ENCODE measurements around the gene PTAFR.

PTAFR gene

GRCh38 chr1:28123461-28123961 is 53.0 kb downstream of the PTAFR start:
- H4K20me1 ChIP-seq (ENCODE audit: low read depth, low read length): no peaks in the 10 kb centered on the region
- no peak overlapping the region for H3K4me2 ChIP-seq (ENCODE audit: low read depth, low read length, poor library complexity, severe bottlenecking)
- peaks cover 3% of the 10 kb centered on the region; the same call in 1 of the 2 replicates for H3F3A ChIP-seq (ENCODE audit: insufficient read depth)
- H2AFZ ChIP-seq (ENCODE audit: low read depth, low read length, severe bottlenecking): no peak overlapping the region
- no peaks in the 10 kb centered on the region for H3K9me2 ChIP-seq (replicated peaks; ENCODE audit: insufficient read depth, low read length)
- no peak overlapping the region; the same call in 1 of the 2 replicates for H3K9ac ChIP-seq (ENCODE audit: low read length)
- H3K4me3 ChIP-seq (ENCODE audit: insufficient read depth, low read length, poor library complexity, severe bottlenecking): no peak overlapping the region
- no peaks in the 10 kb centered on the region for H3K79me2 ChIP-seq (ENCODE audit: insufficient read depth, low read length)
- no peaks in the 10 kb centered on the region for H3K9me3 ChIP-seq (ENCODE audit: insufficient read depth, low read length)
- H3K27me3 ChIP-seq (ENCODE audit: low read length): no peaks in the 10 kb centered on the region
- H3K36me3 ChIP-seq (ENCODE audit: low read length): no peaks in the 10 kb centered on the region
- no peak overlapping the region for H3K27ac ChIP-seq (ENCODE audit: low read depth, low read length)
- TF ChIP-seq EZH2phosphoT487 (conservative IDR thresholded peaks at IDR 0.05; ENCODE audit: low read length): no peak
- no peak for TF ChIP-seq CTCF (IDR thresholded peaks at IDR 0.05; ENCODE audit: insufficient read depth, low read length, poor library complexity, severe bottlenecking)

GRCh38 chr1:28122183-28122582 is 54.3 kb downstream of the PTAFR start:
- no peaks in the 10 kb centered on the region for H3K27me3 ChIP-seq (ENCODE audit: low read length)
- H3K9me2 ChIP-seq (replicated peaks; ENCODE audit: insufficient read depth, low read length): no peaks in the 10 kb centered on the region
- H3K27ac ChIP-seq (ENCODE audit: low read depth, low read length): no peak overlapping the region
- H3K36me3 ChIP-seq (ENCODE audit: low read length): no peaks in the 10 kb centered on the region
- peaks cover 3% of the 10 kb centered on the region; the same call in 1 of the 2 replicates for H3F3A ChIP-seq (ENCODE audit: insufficient read depth)
- H3K79me2 ChIP-seq (ENCODE audit: insufficient read depth, low read length): no peaks in the 10 kb centered on the region
- H3K4me3 ChIP-seq (ENCODE audit: insufficient read depth, low read length, poor library complexity, severe bottlenecking): no peak overlapping the region
- no peak overlapping the region for H3K9ac ChIP-seq (ENCODE audit: low read length)
- H4K20me1 ChIP-seq (ENCODE audit: low read depth, low read length): no peaks in the 10 kb centered on the region
- H3K9me3 ChIP-seq (ENCODE audit: insufficient read depth, low read length): no peaks in the 10 kb centered on the region
- H2AFZ ChIP-seq (ENCODE audit: low read depth, low read length, severe bottlenecking): no peak overlapping the region
- no peak for TF ChIP-seq CTCF (IDR thresholded peaks at IDR 0.05; ENCODE audit: insufficient read depth, low read length, poor library complexity, severe bottlenecking)
- no peak for TF ChIP-seq EZH2phosphoT487 (conservative IDR thresholded peaks at IDR 0.05; ENCODE audit: low read length)
- no peak overlapping the region for H3K4me2 ChIP-seq (ENCODE audit: low read depth, low read length, poor library complexity, severe bottlenecking)

GRCh38 chr1:28119556-28119955 is 56.9 kb downstream of the PTAFR start:
- Histone ChIP-seq H3K36me3 (ENCODE audit: low read length) (no peaks in the 10 kb centered on the region), H3K9me3 (ENCODE audit: insufficient read depth, low read length) (no peaks in the 10 kb centered on the region), H3F3A (ENCODE audit: insufficient read depth) (no peaks in the 10 kb centered on the region), H2AFZ (ENCODE audit: low read depth, low read length, severe bottlenecking) (no peak overlapping the region), H3K27ac (ENCODE audit: low read depth, low read length) (no peak overlapping the region), H4K20me1 (ENCODE audit: low read depth, low read length) (no peaks in the 10 kb centered on the region), H3K27me3 (ENCODE audit: low read length) (no peaks in the 10 kb centered on the region), H3K79me2 (ENCODE audit: insufficient read depth, low read length) (no peaks in the 10 kb centered on the region), H3K4me3 (ENCODE audit: insufficient read depth, low read length, poor library complexity, severe bottlenecking) (no peak overlapping the region), H3K9me2 (replicated peaks; ENCODE audit: insufficient read depth, low read length) (no peaks in the 10 kb centered on the region), H3K4me2 (ENCODE audit: low read depth, low read length, poor library complexity, severe bottlenecking) (no peak overlapping the region), H3K9ac (ENCODE audit: low read length) (no peak overlapping the region)
- TF ChIP-seq CTCF (IDR thresholded peaks at IDR 0.05; ENCODE audit: insufficient read depth, low read length, poor library complexity, severe bottlenecking) (no peak), EZH2phosphoT487 (conservative IDR thresholded peaks at IDR 0.05; ENCODE audit: low read length) (no peak)
